MM.1S (cell line): Measurements from ENCODE around the gene RAB37.

ENCODE experiments used
- DNase-seq: peaks from one replicate; pipeline ENCODE4 v3.0.0-alpha.2; 2015
- H2AFZ ChIP-seq: fragments of 300-600 bp; sonication (generic); 2 replicates; pipeline ENCODE4 v1.6.0; 2016; ENCODE audit warnings: antibody characterized with exemption, low read length
- H3F3A ChIP-seq: fragments of 300-600 bp; sonication (generic); 2 replicates; pipeline ENCODE4 v1.6.1; 2016; ENCODE audit warnings: mild to moderate bottlenecking, antibody characterized with exemption, low read length, moderate library complexity, mixed read lengths; ENCODE audit not compliant: insufficient read depth
- H3K27ac ChIP-seq: fragments of 300-600 bp; sonication (generic); 2 replicates; pipeline ENCODE4 v1.5.1; 2016; ENCODE audit warnings: mild to moderate bottlenecking, low read length
- H3K27me3 ChIP-seq: fragments of 300-600 bp; sonication (generic); replicated peaks from 2 replicates; pipeline ENCODE4 v1.6.0; 2016; ENCODE audit warnings: low read length; ENCODE audit not compliant: insufficient read depth
- H3K36me3 ChIP-seq: fragments of 300-600 bp; sonication (generic); replicated peaks from 2 replicates; pipeline ENCODE4 v1.6.1; 2016; ENCODE audit warnings: mild to moderate bottlenecking, low read length, mixed read lengths; ENCODE audit not compliant: insufficient read depth
- H3K4me1 ChIP-seq: fragments of 300-600 bp; sonication (generic); 2 replicates; pipeline ENCODE4 v1.6.1; 2016; ENCODE audit warnings: low read length, mixed read lengths
- H3K4me2 ChIP-seq: fragments of 300-600 bp; sonication (generic); 2 replicates; pipeline ENCODE4 v1.6.0; 2016; ENCODE audit warnings: low read depth, low read length
- H3K4me3 ChIP-seq: fragments of 300-600 bp; sonication (generic); 2 replicates; pipeline ENCODE4 v1.5.1; 2016; ENCODE audit warnings: low read length, mixed read lengths
- H3K79me2 ChIP-seq: fragments of 300-600 bp; sonication (generic); 2 replicates; pipeline ENCODE4 v1.6.1; 2016; ENCODE audit warnings: mixed run types, low read length, mixed read lengths
- H3K9ac ChIP-seq: fragments of 300-600 bp; sonication (generic); 2 replicates; pipeline ENCODE4 v1.6.1; 2016; ENCODE audit warnings: low read length, mixed read lengths
- H3K9me2 ChIP-seq: fragments of 300-600 bp; sonication (generic); replicated peaks from 2 replicates; pipeline ENCODE4 v1.6.1; 2016; ENCODE audit warnings: mild to moderate bottlenecking, low read length, mixed read lengths; ENCODE audit not compliant: insufficient read depth
- H3K9me3 ChIP-seq: fragments of 300-600 bp; sonication (generic); replicated peaks from 2 replicates; pipeline ENCODE4 v1.6.1; 2016; ENCODE audit warnings: mild to moderate bottlenecking, low read length, mixed read lengths; ENCODE audit not compliant: insufficient read depth
- H4K20me1 ChIP-seq: fragments of 300-600 bp; sonication (generic); 2 replicates; pipeline ENCODE4 v1.6.1; 2016; ENCODE audit warnings: mild to moderate bottlenecking, low read length, moderate library complexity, mixed read lengths; ENCODE audit not compliant: insufficient read depth
- CTCF ChIP-seq: fragments of 300-600 bp; sonication (generic); IDR thresholded peaks from 2 replicates; pipeline ENCODE4 v1.5.1; 2016; ENCODE audit warnings: antibody characterized with exemption, low read length, mixed read lengths
- EZH2 ChIP-seq: fragments of 300-600 bp; sonication (generic); optimal IDR thresholded peaks from 2 replicates; pipeline ENCODE3; 2017; ENCODE audit warnings: low read depth, mild to moderate bottlenecking, antibody characterized with exemption, low read length, mixed read lengths
- EZH2phosphoT487 ChIP-seq: fragments of 300-600 bp; sonication (generic); IDR thresholded peaks from 2 replicates; pipeline ENCODE4 v1.6.1; 2018; ENCODE audit warnings: antibody characterized with exemption, low read length

RAB37 gene

GRCh38 chr17:74768763-74769114, 31.7 kb downstream of the RAB37 start:
- Histone ChIP-seq H3K36me3 (0 out of 2 replicates have a peak, but pooled peaks cover 7% of the 10 kb centered on the region), H3K4me2 (no peak overlapping the region), H3K27ac (no peak overlapping the region), H3K9me3 (no peaks in the 10 kb centered on the region), H3F3A (peaks cover 62% of the 10 kb centered on the region), H4K20me1 (peaks cover 12% of the 10 kb centered on the region), H3K4me1 (no peaks in the 10 kb centered on the region), H2AFZ (no peak overlapping the region), H3K9ac (no peak overlapping the region), H3K9me2 (no peaks in the 10 kb centered on the region), H3K27me3 (no peaks in the 10 kb centered on the region), H3K79me2 (peaks cover 100% of the 10 kb centered on the region), H3K4me3 (no peak overlapping the region)
- DNase-seq = no peak
- no peak for TF ChIP-seq EZH2phosphoT487
- no peak for TF ChIP-seq CTCF
- TF ChIP-seq EZH2 = no peak

- no peak overlapping the region for H3K9ac ChIP-seq
- no peak for TF ChIP-seq EZH2phosphoT487
- no peak for TF ChIP-seq CTCF
- no peak for TF ChIP-seq EZH2
- 0 out of 2 replicates have a peak, but pooled peaks cover 7% of the 10 kb centered on the region for H3K36me3 ChIP-seq
- peaks cover 98% of the 10 kb centered on the region for H3K79me2 ChIP-seq
- no peaks in the 10 kb centered on the region for H3K4me1 ChIP-seq
- H3K4me2 ChIP-seq = no peak overlapping the region
- peaks cover 8% of the 10 kb centered on the region for H4K20me1 ChIP-seq
- H3K9me3 ChIP-seq = no peaks in the 10 kb centered on the region
- H3K27me3 ChIP-seq = no peaks in the 10 kb centered on the region
- no peak for DNase-seq
- no peak overlapping the region for H3K4me3 ChIP-seq
- H3K27ac ChIP-seq = no peak overlapping the region
- no peak overlapping the region for H2AFZ ChIP-seq
- H3K9me2 ChIP-seq = no peaks in the 10 kb centered on the region
- peaks cover 63% of the 10 kb centered on the region for H3F3A ChIP-seq
Measured at GRCh38 chr17:74769266-74769855, 32.3 kb downstream of the RAB37 start.

- H3F3A ChIP-seq = peaks cover 63% of the 10 kb centered on the region
- no peak overlapping the region for H2AFZ ChIP-seq
- no peaks in the 10 kb centered on the region for H3K9me3 ChIP-seq
- H3K4me3 ChIP-seq = no peak overlapping the region
- peak overlapping the region; percentile 45; the same call in 1 of the 2 replicates for H3K27ac ChIP-seq
- H3K79me2 ChIP-seq = peaks cover 95% of the 10 kb centered on the region
- no peak for TF ChIP-seq EZH2phosphoT487
- no peak for TF ChIP-seq CTCF
- TF ChIP-seq EZH2 = no peak
- H3K4me1 ChIP-seq = no peaks in the 10 kb centered on the region
- H4K20me1 ChIP-seq = peaks cover 5% of the 10 kb centered on the region; the same call in 1 of the 2 replicates
- no peaks in the 10 kb centered on the region for H3K9me2 ChIP-seq
- H3K36me3 ChIP-seq = 0 out of 2 replicates have a peak, but pooled peaks cover 7% of the 10 kb centered on the region
- DNase-seq = no peak
- no peaks in the 10 kb centered on the region for H3K27me3 ChIP-seq
- no peak overlapping the region for H3K9ac ChIP-seq
- no peak overlapping the region for H3K4me2 ChIP-seq
Measured at GRCh38 chr17:74769856-74770497, 32.9 kb downstream of the RAB37 start.
